Midbrain (tissue), 1 donor: ENCODE data around the gene CABCOCO1.
"Not testable (repeated sequence)": the region's sequence is repeated elsewhere in the genome, so short reads cannot be mapped to it uniquely, and the experiment has no call there.

Experiments used
- DNase-seq: peaks from one replicate; lab custom pipeline; 2025; lab: John Stamatoyannopoulos, UW

The CABCOCO1 gene

DNA sequence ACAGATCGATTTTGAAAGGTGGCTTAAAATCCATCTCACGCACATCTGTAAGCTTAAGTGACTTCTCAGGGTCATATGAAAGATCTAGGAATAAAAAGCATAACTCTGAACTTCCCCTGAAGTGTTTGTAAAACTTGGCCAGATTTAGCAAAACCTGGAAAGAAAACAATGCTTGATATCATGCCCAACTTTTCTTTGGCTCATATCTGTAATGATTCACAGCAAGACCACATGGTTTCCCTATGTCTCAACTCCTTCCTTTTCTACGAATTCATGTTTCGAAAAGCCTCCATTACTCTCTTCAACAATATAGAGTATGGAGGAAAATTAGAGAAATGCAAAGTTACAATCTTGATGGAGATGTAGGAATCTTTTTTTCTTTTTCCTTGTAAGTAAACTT lies 20.1 kb upstream of the CABCOCO1 start:
- no peak for DNase-seq

DNA sequence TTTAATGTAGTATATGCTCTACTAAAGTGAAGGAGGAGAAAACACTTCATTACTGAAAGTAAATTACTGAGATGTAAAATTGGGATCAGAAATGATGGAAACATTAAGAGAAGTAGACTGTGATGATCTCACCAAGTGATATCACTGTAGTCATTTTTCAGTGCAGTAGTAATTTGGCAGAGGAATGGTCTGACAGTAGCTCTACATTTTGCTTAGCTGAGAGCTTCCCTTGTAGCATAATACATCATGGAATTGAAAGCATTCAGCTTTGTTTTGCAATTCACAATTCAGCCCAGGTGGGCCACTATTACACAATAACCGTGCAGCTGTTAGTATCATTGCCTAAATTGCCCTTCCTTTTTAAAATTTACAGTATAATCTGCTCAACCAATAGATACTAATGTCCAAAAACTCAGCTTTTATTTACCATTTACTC lies 19.4 kb upstream of the CABCOCO1 start:
- DNase-seq = no peak

DNA sequence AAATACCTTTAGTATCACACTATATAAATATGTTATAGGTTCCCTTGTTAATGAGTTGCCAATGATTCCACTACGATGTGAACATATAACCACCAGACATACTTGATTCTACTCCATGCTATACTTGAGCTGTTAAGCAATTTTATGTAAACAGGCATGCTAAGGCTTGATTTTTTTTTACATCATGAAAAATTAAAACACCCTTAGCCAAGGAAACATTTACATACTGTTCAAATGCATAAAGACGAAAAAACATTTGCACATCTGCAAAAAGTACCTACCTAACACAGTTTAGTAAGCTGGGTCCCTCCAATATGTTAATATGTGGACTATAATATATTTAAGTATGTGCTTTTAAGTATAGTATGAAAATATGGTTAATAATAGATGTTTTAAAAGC lies 9.0 kb upstream of the CABCOCO1 start:
- no peak for DNase-seq

DNA sequence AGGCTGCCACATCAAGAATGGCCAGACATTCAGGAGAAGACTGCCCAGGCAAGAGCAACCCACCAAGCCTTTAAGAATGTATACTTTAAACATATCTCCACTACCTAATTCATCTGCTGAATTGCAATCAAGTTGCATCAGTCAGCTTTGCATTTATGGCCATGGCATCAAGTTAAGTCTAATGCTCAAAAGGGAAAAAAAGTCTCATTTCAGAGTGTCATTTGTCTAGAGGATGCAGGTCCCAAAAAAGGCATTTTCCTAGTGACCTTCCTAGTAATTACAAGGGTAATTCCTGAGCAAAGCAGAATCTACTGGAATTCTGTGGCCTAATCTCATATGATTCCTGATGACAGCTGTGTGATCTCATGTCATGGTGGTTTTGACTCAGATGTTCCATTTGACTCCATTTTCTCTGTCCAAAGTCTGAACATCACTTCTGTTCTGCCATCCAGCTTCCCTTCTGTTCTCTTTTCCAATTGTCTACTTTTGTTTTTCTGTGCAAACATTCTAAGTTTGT lies 7.3 kb upstream of the CABCOCO1 start:
- no peak for DNase-seq

DNA sequence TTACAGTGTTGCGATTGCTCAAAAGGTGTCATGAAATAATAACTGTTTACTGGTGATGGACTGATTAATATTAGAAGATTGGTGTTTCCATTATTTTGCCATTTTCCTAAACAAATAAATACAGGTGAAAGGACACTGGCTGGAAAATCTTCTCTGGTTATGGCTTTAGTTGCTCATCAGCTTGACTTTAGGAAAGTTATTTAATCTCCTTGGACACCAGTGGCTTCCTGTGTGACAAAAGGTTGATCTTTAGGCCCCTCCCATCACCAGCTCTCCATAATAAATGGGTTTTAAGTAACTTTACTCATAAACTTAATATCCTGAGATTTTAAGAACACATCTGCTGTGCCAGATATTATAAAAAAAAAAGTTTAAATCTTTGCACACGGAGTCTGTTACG lies 737 bp downstream of the CABCOCO1 start:
- no peak for DNase-seq

DNA sequence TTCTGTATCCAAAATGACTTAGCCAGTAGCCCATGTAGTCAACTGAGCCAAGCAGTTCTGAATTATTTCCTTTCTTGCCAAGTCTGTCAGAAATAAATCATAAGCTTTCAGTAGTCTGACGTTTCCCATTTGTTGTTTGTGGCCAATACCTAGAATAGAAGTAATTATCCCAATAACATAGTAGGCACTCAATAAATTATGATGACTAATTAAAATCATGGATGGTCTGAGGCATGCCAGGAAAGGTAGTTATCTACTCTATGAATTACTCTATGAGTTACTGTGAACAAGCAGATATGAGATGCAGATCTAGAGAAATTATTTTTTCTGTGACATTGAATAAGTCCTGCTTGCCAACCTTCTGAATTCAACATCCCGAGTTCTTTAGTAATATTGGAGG lies 2.3 kb downstream of the CABCOCO1 start:
- no peak for DNase-seq

DNA sequence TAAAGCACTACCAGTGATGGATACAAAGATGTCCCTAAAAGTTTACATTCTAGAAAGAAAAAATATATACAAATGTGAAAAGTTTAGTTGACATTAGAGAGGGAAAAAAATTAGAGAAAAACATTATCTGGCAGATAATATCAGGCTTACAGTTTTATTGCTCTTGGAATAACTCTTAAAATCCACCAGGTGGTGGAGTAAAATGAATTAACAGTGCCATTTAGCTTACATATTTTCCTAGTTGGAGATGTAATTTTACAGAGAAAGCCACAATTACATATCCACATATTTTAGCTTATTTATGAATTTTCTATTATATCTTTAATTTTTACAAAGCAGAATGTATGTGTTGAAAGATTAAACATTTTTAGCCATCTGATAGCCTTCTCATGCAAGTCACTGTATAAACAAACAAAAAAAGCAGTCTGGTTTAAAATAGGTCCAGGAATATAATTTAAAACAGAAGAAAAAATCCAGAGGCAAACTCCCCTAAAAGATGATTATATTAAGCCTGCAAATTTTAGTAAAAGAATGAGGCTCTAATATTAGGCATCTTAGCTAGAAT lies 6.5 kb downstream of the CABCOCO1 start:
- no peak for DNase-seq

DNA sequence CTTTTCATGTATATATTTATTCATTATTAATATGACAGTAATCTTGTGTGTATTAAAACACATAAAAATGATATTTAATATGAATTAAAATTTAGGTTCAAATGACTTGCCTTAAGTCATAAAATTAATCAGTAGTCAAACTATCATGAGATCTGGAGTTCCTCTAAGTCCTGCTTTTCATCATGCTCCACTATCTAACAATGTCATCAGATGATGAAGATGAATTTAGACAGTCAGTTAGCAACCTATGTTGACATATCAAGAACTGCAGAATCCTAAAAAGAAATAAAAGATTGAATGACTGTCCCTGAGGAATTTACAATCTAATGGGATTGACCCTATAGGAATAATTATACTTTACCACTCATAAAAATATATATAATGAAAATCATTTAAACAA lies 7.1 kb downstream of the CABCOCO1 start:
- DNase-seq = no peak

DNA sequence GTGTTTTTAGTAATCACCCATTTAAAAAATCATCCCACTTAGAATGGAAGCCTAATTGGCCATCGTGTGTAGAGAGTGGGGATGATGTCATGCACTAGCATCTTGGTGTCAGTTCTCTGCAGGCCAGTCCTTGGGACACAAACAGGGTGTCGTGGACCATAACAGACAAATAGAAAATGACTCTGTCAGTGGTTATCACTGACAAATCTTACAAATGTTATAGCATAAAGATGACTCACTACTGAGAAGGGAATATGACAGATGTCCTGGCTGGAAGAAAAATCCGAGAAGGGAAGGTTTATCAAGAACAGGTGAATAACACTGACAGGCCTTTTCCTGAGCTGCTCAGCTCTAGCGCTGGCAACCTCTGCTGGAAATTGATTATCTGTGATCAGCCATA lies 10.6 kb downstream of the CABCOCO1 start:
- no peak for DNase-seq

DNA sequence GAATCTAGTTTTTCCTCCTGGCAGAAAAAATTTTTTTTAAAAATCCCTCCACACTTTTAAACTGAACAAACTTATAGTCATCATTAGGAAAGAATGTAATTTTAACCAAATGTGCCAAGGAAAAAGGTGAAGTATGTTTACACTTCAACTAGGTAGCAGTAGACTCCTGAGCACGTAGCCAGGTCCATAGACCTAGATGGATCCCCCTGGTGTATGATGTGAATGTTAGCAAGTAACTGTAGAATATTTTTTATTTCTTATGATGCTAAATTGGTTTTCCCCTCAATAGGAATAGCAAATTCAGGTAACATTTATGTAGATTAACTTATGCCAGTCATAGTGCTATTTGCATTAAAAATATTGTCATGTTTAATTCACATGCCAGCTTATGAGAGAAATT lies 19.6 kb downstream of the CABCOCO1 start:
- DNase-seq = no peak

DNA sequence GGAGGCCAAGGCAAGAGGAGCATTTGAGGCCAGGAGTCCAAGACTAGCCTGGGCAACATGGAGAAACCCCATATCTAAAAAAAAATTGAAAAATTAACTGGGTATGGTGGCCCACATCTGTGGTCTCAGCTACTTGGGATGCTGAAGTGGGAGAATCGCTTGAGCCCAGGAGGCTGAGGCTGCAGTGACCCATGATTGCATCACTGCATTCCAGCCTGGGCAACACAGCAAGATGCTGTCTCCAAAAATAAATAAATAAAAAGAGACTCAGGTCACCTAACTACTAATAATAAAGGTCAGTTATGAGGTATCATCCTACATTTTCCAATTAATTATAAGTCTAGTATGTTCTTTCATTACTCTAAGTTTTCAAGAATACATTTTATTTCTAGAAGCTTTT lies 20.6 kb downstream of the CABCOCO1 start:
- no peak for DNase-seq

DNA sequence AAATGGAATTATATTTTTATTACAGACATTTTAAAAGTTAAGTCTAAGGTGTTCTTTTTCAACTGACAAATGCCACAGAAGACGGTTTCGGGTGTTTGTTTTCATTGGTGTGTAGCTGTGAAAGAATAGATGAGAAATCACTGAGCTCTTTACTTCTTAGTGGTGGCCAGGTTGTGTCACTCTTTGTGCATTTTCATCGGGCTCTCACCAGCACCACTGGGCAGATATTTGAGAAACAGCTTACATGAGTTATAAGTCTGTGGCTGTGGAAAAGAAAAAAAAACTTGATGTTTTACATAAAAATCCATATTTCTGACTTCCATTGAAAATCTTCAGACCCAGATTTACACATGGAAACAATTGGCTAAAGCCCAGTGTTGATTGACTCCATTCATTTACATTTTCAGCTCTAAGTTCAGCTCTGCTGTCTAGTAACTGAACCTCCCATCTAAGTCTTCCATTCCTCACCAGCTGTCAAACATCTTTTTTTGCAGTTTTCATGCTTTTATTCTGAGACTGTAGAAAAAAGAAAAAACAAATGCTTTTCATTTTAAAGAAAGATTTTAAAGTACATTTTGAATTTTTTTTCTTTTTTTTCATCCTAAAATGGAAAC lies 22.3 kb downstream of the CABCOCO1 start:
- no peak for DNase-seq

DNA sequence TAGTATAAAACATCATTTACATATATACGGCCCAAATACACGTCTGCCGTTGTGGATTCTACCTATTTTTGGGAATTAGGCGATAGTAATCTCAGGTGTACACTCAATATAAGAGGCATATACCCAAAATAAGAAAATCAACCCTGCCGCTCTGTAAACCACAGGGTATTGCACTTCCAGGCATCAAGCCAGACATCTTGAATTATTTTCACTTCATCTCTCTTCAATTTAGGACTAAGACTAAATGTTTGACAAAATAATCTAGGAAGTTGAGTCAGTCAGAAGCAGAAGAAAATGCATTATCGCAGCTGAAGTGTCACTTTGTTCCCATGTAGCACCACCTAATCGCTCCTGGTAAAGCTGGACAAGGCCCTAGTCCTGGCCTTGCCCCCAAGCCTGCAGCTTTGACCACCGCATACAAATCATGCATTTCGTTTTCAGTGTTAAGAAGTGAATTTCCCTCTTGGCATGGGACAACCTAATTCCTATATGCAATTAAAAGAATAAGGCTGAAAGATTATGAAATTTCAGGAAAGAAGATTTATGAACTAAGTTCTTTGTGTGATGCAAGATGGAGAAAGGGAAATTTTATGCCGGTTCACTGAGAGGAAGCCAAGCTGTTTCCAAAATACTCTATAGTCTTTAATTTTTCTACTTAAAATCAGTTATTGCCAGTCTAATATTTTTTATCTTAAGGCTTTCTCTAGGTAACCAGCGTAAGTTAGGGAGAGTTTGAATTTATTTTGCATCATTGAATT lies 26.0 kb downstream of the CABCOCO1 start:
- DNase-seq = no peak

DNA sequence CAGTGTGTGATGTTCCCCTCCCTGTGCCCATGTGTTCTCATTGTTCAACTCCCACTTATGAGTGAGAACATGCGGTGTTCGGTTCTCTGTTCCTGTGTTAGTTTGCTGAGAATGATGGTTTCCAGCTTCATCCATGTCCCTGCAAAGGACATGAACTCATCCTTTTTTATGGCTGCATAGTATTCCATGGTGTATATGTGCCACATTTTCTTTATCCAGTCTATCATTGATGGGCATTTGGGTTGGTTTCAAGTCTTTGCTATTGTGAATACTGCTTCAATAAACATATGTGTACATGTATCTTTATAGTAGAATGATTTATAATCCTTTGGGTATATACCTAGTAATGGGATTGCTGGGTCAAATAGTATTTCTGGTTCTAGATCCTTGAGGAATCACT lies 28.9 kb downstream of the CABCOCO1 start:
- DNase-seq = not testable (repeated sequence)

DNA sequence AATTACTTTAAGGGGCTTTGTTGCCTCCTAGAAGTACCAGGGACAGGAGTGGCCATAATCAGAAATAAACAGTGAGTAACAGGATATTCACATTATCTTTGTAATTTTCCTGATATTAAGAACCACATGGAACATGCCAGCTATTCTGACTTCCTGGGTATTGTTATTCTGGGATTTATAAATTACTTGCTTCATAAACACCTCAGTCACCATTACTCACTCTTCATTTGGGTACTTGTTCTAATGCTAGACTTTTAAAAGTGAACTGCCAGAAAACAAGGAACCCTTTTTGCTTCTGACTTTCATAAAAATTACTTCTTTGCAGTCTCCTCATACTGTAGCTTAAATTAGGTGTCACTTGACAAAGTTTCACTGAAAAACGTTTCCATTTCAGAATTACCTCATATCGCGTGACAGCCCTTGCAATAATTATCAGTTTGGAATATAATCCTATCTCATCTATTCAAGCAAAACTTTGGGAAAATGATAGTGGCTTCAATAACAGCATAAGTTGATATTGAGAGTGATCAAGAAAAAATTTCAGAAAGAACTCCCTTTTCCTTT lies 29.8 kb downstream of the CABCOCO1 start:
- DNase-seq = no peak

DNA sequence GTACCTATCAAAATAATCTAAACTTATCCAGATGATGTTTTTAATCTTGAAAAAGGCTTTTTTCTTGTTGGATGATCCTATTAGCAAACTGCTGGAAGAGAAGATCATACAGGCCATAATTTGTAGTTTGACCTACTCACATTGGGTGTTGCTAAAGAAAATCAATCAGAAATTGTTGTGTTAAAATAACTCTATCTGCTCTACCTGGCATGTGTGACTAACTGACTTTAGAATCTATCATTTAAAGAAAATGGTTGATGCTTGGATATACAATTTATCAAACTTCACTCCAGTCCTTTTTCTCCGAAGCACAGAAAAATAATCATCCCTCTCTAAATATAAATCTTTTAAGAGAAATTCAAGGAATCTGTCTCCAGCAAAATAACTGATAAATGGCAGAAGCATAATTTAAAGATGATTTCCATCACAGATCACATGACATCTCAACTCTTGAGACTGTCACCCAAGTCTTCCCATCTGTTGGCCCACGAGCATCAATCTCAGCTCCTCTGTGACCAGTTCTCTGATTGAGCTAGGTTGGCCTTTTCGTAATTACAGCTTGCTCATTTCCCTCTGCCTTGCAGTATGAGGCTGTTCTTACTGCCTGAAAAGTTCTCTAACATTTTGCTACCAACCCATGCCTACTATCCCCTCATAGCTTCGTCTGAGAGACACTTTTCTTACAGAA lies 36.4 kb downstream of the CABCOCO1 start:
- DNase-seq = no peak

DNA sequence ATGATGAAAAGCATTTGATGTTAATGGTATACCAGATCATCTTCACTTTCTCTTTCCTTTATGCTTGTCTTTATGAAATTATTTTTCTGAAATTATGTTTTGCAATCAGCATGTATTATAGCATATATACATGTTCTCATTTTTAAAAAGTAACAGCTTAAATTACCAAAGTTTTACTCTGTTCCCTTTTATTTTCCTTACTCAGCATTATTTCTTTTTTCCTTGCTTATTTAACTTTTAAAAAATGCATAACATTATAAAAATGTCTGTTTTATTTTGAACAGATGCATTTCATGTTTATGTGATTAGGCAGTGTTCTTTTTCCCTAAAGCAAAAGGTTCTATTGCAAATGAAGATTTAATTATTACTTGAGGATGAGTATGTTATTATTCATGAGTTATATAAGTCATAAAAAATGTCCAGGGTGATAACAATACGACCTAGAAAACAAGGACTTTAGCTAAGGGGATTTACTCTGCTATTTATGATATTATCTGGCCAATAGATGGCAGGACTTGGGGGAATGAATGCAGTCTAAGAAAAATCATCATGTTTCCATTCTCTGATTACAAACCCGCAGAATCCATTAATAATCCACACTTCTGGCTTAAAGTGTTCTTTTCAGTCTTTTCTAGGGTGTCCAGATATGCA lies 38.5 kb downstream of the CABCOCO1 start:
- DNase-seq = no peak

DNA sequence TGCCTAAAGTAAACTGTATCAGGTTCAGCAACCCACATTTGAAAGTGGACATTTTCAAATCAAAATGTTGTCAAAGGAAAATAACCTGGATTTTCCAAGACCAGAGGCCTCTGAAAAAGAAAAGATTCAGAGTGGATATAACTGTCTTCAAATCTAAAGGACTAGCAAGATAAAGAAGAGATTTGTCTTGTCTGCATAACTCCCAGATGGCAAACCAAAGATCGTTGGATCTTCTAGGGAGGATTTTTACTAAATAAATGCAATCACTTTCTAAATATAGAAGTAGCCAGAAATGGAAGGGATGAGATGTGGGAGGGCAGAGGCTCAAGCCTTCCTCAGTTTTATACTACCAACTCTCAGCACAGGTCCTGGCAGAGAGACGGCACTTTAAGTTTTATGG lies 39.0 kb downstream of the CABCOCO1 start:
- no peak for DNase-seq

DNA sequence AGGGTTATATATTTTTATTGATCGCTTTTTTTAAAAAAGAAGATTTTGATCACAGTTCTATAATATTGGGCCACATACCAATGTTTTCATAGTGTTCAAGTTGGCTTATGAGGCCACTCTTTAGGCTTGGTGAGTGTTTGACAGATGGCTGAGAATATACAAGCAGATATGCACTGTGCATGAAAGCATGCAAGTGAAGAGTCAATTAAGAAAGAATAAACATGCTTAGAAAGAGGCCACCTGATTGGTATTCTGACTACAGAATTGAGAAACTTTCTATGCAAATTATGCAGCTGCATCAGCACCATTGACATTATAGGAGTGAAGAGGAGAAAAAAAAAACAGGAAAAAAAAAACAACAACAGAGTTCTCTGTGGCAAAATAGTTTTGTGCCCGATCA lies 39.9 kb downstream of the CABCOCO1 start:
- DNase-seq = no peak

DNA sequence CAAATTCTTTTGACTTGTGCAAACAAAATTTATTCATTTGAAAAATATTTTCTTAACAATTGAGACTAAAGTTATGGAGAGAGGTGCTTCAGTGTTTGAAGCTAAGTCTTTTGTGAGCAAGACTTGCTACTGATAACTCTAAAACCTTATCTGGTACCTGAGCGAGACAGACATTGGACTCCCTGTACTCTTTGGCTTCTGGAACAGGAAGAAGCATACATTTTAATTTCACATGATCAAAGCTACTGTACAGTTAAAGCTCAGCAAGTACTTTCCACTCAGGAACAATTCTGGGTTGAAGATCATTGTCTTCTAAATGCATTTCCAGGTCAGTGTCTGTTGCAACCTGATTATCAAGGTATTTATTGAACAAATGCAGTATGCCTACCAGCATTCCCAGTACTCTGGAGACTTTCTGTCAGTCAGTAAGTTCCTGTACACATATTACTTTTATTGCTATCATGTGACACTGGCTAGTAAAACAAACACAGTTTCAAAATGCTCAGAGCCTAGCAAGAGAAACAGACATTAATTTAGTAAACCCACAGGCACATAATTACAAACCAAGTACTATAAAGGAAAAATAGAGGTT lies 42.4 kb downstream of the CABCOCO1 start:
- DNase-seq = no peak

DNA sequence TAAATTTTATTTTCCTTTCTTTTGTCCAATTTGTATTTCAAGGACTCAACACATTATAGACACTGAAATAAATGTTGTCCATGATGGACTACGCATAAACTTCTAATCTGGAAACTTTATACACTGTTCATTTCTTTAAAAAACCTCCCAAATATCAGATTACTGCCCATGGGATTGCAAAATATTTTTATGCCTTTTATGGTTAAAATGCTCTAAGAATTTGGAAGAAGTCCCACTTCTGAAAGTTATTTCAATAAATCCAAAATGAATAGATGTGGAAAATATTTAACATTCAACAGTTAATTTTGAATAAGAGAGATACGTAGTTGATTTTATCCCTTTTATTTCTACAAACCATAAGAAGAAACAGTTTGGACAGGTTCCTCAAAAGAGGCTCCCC lies 46.1 kb downstream of the CABCOCO1 start:
- DNase-seq = no peak
